GM21360 (cell line): ENCODE measurements around the gene WDR59.
"Not testable (repeated sequence)": the region's sequence is repeated elsewhere in the genome, so short reads cannot be mapped to it uniquely, and the experiment has no call there.

Experiments
- ATAC-seq: cut with Tn5 transposase; IDR thresholded peaks from one replicate; pipeline ENCODE4 v1.9.1; 2021; ENCODE audit warnings: mild to moderate bottlenecking, moderate library complexity; ENCODE audit not compliant: unreplicated experiment

WDR59 gene

DNA sequence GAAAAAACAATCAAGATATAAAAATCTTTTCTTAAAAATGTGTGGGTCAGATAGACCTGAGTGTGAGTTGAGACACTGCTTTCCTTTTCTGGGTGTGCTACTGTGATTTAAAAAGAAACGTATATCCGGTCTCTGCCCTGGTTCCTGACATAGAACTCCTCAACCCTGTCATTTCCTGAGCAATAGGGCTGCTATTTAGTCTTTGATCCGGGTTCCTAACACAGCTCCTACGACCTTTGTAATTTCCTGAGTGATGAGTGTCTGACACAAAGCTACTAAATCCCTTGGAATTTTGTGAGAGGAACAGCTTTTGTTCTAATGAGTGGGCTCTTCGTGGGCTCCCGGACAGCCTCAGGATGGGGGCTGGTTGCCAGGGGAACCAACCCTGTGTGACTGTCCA is 116.4 kb downstream of the WDR59 start:
- no peak for ATAC-seq

DNA sequence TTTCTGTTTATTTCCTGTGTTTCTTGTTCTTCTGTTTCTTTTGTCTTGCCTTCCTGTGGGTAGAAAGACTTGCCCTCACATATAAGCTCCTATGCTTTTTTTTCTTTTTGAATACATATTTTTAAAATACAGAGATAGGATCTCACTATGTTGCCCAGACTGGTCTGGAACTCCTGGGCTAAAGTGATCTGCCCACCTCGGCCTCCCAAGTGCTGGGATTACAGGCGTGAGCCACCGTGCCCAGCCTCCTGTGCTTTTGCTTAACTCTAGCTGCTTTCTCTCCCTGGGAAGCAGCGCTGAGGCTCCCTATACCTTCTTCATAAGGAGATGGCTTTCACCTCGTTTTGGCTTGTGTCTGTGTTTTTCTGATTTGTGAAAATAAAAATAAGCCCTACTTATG is 116.9 kb downstream of the WDR59 start:
- no peak for ATAC-seq

DNA sequence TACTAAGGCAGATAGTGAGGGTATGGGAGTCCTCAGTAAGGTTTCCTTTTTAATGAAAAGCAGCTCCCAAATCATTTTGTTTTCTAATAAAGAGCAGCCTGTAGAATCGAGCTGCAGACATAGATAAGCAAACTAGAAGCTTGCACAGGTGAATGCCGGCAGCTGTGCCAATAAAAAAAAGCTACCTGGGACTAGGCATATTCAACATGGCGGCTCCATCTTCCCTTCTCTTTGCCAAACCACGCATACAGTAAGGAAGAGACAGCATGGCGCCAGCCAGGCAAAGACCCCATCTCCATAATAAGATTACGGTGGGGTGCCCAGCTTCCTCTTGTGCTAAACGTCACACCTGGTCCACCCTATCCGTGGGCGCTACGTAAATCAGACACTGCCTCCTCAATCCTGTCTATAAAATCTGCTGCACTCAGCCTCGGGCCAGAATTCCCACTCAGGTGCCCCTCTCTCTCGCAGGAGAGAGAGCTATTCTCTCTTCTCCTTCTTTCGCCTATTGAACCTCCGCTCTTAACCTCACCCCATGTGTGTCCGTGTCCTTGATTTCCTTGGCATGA is 117.6 kb downstream of the WDR59 start:
- no peak for ATAC-seq

- ATAC-seq, result no peak
Observed at GRCh38 chr16:74865922-74866598, 118.9 kb downstream of the WDR59 start.

DNA sequence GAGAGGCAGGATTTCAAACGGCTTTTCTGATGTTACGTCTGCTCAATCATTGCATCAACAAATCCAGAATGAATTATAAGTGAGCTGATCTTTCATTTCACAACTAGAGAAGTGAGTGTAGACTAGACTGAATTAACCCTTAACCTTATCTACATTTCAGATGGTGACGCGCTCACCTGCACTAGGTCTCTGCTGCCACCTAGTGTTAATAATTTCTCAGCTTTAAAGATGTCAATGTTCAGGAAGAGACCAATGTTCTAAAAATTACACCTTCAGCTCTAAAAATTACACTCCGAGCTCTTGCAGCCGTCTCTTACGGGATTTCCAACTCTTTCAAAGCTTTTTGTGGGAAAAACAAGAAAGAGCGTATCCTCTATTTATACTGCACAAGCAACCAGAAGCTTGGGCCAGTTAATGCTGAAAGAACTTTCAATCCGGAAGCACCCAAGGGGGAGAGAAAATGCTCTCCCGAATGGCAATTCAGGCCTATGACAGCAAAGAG is 122.1 kb downstream of the WDR59 start:
- ATAC-seq, result peak; percentile 52

DNA sequence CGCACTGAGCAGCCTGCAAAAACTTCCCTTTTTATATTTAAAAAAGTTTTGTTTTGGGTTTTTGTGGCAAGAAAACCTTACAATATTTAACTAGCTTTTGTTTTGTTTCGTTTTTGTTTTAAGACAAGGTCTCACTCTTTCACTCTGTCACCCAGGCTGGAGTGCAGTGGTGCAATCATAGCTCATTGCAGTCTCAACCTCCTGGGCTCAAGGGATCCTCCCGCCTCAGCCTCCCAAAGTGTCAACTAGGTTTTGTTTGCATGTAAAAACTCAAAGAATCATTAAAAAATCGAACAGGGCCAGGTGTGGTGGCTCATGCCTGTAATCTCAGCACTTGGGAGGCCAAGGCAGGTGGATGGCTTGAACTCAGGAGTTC is 132.4 kb downstream of the WDR59 start:
- no peak for ATAC-seq

DNA sequence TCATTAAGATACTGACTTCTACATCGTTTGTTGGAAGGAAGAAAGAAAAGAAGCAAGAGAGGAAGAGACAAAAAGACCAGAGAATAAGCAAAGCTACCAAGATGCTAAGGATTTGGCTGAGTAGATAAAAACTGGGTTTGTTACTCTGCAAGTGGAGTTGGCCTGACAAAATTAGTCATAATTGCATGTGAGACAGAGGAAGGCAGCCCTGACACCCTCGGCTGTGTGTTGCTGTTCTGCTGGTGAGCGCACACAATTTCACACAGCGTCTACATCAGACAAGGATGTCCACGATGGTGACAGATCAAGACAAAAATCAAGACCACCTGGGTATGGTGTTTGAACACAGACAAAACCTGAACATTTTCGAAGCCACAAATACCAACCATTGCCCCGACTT is 134.9 kb downstream of the WDR59 start:
- ATAC-seq, result no peak

DNA sequence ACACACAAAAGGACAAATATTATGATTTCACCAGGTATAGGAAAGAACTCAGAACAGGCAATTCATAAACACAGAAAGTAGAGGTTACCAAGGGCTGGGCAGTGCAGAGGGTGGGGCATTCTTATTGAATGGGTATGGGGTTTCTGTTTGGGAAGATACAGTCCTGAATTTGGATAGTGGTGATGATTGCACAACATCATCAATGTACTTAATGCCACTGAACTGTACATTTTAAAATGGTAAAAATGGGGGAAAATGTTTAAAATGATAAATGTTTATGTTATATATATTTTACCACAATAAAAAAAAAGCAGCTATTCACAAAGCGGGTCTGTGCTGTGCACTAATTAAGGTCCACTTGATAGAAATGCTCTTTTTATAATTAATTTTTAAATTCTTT is 137.7 kb downstream of the WDR59 start:
- ATAC-seq, result no peak

- ATAC-seq, result no peak
Observed at GRCh38 chr16:74846714-74847113, 138.2 kb downstream of the WDR59 start.

DNA sequence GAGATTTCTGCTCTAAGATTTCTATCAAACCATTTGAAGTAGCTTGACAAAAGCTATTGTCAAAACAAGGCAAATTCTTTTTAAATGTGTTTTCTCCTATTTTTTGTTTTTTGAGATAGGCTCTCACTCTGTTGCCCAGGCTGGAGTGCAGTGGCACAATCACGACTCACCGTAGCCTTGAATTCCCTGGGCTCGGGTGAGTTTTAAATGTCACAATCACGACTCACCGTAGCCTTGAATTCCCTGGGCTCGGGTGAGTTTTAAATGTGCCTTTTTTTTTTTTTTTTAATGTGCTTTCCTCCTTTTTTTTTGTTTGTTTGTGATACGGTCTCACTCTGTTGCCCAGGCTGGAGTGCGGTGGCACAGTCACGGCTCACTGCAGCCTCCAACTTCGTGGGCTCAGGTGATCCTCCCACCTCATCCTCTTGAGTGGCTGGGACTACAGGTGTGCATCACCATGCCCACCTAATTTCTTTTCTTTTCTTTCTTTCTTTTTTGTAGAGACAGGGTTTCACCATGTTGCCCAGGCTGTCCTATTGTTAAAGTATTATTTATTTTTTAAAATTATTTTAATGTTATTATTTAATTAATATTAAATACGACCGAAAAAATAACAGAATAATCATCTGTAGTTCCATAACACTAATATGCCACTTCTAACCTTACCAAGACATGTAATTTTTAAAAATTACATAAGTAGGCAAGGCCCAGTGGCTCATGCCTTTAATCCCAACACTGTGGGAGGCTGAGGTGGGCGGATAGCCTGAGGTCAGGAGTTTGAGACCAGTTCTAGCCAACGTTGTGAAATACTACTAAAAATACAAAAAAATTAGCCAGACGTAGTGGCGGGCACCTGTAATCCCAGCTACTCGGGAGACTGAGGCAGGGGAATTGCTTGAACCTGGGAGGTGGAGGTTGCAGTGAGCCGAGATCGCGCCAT is 140.6 kb downstream of the WDR59 start:
- no peak for ATAC-seq

DNA sequence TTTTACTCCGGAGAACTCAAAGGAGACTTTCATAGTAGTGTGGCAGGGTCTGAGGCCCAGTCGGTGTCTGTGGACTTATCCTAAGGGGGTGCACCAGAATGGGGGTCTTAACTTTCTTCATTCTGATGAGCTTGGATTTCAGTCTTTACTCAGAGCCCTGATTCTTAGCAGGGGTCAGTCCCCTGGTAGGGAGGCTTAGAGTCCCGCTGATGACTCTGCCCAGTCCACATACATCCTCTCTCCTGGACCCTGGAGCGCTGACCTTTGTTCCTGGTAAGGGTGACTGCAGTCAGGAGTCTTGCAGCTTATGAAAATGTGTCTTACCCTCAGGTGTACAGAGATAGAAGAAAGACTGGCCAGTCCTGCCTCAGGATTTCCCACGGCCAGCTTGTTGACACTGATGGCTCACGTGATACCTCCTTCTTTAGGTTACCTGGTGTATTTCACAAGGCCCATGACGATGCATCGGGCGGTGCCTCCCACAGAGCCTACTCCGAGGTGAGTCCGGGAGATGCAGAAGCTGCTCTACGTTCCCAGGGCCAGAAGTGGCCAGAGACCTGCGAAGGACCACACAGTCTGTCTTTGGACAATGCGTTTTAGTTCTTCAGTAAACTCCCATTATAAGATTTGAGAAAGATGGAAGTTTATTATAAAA is 141.4 kb downstream of the WDR59 start:
- not testable (repeated sequence) for ATAC-seq

GRCh38 chr16:74842413-74842812 is 142.5 kb downstream of the WDR59 start:
- no peak for ATAC-seq

DNA sequence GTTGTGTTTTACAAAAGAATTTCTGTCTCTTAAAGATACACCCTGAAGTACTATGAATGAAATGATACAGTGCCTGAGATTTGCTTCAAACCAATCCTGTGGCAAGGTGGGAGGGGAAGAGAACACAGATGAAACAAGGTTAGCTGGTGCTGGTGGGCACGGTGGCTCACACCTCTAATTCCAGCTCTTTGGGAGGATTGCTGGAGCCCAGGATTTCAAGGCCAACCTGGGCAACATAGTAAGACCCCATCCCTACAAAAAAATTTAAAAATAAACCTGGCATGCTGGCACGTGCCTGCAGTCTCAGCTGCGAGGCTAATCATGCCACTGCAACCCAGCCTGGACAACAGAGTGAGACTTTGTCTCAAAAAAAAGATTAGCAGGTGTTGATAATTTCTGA is 143.0 kb downstream of the WDR59 start:
- ATAC-seq, result no peak

GRCh38 chr16:74841469-74841868 is 143.5 kb downstream of the WDR59 start:
- ATAC-seq, result no peak

DNA sequence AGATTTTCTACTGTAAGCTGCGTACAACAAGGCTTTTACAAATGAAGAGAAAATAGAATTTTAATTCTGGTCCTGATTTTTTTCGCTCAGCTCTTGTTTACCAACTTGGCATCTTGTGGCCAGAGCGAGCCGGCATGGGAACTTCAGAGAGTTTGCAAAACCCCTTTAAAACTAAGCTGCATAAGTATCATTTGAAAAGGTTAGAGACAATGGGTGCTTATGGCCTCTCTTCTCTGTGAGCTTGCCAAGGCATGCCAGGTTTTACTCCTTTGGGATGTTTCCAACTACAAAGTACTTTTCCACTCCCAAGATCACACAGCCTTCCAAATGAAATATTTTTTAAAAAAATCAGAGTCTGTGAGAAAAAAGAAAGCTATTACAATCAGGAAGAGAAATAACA is 147.9 kb downstream of the WDR59 start:
- no peak for ATAC-seq

DNA sequence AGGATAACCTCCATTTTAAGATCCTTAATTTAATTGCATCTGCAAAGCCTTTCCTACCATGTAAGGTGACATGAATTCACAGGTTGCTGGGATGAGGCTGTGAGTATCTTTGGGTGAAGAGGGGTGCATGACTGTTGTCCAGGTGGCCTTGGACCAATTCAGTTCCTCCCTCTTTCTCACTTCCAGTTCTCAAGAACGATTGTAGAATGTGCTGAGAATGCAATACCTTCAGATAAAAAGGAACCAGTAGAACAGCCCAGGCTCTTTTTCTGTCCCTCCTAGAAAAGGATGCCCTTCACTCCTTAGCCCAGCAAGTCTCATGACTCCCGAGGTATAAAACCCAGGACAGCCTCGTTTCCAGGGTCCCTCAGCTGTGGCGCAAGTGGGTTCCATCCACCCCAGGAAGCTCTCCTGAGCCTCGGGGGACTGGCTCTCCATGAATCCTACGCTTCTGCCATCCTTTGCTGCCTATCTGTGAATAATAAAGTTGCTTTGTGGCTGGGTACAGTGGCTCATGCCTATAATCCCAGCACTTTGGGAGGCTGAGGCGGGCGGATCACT is 148.7 kb downstream of the WDR59 start:
- ATAC-seq, result no peak

- ATAC-seq, result no peak
Observed at GRCh38 chr16:74832228-74832627, 152.7 kb downstream of the WDR59 start.

DNA sequence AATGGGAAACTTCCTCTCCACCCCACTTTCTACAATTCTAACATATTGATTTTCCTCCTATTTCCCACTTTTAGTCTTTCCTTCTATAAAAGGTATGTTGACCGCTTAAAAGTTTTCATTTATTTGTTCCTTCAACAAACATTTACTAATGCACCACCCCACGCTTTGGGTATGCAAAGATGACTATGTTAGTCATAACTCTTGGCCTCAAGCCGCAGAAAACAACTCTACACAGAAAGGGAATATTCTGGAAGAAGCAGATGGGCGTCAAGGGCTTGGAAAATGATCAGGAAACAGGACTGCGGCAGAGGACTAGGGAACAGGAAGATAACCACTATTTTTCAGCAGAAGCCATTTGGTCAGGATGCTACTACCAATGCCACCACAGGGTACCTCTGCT is 153.5 kb downstream of the WDR59 start:
- no peak for ATAC-seq

- no peak for ATAC-seq
Observed at GRCh38 chr16:74830648-74831047, 154.3 kb downstream of the WDR59 start.

DNA sequence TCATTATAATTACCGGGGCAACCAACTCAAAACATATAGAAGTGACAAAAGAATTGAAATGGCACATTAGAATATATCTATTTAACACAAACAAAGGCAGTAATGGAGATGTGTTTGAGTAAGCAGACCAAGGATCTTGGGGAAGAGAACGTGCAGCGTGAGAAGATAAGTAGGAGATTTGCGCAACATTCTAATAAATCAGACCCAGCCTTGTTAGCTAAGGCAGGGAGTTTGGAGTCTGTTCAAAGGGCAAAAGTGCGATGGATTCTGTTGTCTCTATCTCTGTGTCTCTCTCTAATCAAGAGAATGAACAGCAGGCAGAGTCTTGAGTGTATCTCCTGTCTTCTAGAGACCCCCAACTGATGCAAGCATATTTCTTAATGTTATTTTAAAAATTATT is 155.3 kb downstream of the WDR59 start:
- ATAC-seq, result no peak

DNA sequence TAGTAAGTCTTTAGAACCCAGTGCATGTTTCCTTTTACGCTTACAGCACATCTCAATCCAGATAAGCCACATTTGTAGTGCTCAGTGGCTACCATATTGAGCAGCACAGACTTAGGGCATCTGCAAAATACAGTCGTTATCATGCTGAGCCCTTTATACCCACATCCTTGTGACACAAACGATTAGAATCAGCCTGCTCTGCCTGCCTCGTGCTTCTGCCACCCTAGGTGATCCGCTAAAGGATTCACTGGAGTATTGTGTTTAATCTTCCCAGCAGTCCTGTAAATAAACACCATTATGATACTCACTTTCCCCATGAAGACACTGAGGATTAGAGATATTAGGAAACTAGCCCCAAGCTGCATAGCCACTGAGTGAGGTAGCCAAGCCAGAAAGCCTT is 159.0 kb downstream of the WDR59 start:
- ATAC-seq, result no peak
